ENCODE measurements around the gene KLHDC10.

The KLHDC10 gene, protein sequence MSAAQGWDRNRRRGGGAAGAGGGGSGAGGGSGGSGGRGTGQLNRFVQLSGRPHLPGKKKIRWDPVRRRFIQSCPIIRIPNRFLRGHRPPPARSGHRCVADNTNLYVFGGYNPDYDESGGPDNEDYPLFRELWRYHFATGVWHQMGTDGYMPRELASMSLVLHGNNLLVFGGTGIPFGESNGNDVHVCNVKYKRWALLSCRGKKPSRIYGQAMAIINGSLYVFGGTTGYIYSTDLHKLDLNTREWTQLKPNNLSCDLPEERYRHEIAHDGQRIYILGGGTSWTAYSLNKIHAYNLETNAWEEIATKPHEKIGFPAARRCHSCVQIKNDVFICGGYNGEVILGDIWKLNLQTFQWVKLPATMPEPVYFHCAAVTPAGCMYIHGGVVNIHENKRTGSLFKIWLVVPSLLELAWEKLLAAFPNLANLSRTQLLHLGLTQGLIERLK

DNA sequence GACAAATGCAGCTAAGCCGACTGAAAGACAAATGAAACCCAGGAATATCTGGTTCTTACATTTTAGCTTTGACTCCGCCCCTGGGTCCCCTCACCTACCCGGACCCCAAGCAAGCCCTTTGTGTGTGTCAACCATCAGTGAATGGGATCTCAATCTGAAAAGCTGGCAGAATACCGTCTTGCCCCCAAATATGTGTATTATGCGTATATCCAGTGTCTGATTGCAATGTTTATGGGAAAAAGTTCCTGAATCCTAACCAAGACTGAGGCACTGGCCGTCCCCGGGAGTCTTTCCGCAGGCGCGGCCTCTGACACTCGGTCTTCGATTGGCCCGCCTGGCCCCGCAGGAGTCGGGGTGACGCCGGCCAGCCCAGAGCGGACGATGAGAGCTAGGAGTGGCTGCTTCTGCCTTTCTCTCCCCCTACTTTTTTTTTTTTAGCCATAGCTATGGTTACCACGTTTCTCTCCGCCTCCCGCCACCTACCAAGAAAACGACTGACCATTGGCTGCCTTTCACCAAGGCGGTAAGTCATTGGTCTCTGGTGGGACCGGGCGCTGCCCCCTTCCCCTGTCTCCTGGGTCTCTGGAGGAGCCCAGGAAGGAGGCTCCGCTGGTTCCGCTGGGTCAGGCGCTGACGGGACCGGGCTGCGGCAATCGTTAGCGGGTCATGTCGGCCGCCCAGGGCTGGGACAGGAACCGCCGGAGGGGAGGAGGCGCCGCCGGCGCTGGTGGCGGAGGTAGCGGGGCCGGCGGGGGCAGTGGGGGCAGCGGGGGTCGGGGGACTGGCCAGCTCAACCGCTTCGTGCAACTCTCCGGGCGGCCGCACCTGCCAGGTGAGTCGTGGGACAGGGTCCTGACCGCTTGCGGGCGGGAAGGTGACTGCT lies at the start of gene KLHDC10:
KLHDC10 (plus strand) TSS at position 557 of the 883 bp plus-strand sequence; CDS start at position 667, 110 bp downstream.
- peak; percentile 92 for DNase-seq (ENCODE audit: extremely low read depth, insufficient read length)
- no peaks in the 10 kb centered on the region for H3K27me3 ChIP-seq (replicated peaks; ENCODE audit: control insufficient read depth, insufficient read depth, low read length)
- peak within 1 kb of the TSS; percentile 93 for H3K4me3 ChIP-seq (replicated peaks; ENCODE audit: low read depth, low read length)

DNA sequence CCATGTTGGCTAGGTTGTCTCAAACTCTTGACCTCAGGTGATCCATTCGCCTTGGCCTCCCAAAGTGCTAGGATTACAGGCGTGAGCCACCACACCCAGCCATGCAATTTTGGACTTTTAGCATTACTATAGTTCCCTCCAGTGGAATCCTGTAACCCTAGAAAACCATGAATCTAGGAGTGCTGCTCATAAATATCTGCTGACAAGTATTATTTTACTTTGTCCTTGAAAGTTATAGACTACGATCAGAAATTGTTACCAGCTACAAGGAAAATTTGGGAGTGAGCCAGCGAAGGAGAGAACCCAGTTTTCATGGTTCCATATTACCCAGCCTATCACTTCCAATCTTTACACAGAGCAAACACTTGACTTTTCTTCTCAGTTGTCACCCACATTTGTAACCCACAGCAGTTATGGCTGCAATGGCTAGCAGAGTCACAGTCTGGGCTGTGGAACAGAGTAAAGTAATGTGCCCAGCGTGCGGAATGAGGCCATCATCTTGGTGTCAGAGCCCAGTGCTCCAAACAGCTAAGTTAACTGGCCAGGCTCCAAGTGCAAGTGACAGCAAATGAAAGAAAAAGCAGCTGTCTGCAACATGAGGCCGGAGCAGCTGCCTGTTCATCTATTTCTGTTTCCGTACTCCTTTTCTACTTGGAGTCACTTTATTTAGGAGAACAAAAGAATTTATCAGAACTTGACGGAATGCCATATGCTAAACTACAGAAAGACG lies 49.1 kb upstream of the KLHDC10 start:
- Histone ChIP-seq H3K27me3 (replicated peaks; ENCODE audit: control insufficient read depth, insufficient read depth, low read length) (no peaks in the 10 kb centered on the region), H3K4me3 (replicated peaks; ENCODE audit: low read depth, low read length) (no peak overlapping the region), H3K36me3 (ENCODE audit: control insufficient read depth, insufficient read depth, low read length) (peaks cover 22% of the 10 kb centered on the region)
- TF ChIP-seq, protein P1, sequence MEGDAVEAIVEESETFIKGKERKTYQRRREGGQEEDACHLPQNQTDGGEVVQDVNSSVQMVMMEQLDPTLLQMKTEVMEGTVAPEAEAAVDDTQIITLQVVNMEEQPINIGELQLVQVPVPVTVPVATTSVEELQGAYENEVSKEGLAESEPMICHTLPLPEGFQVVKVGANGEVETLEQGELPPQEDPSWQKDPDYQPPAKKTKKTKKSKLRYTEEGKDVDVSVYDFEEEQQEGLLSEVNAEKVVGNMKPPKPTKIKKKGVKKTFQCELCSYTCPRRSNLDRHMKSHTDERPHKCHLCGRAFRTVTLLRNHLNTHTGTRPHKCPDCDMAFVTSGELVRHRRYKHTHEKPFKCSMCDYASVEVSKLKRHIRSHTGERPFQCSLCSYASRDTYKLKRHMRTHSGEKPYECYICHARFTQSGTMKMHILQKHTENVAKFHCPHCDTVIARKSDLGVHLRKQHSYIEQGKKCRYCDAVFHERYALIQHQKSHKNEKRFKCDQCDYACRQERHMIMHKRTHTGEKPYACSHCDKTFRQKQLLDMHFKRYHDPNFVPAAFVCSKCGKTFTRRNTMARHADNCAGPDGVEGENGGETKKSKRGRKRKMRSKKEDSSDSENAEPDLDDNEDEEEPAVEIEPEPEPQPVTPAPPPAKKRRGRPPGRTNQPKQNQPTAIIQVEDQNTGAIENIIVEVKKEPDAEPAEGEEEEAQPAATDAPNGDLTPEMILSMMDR (IDR thresholded peaks at IDR 0.05; ENCODE audit: insufficient read depth, low read length, poor library complexity, severe bottlenecking), result no peak
- DNase-seq (ENCODE audit: extremely low read depth, insufficient read length), result no peak

More for the DNA sequence above, at the start of gene KLHDC10:
- H3K36me3 ChIP-seq (ENCODE audit: control insufficient read depth, insufficient read depth, low read length), result no peaks in the 10 kb centered on the region
- TF ChIP-seq, protein P1 (IDR thresholded peaks at IDR 0.05; ENCODE audit: insufficient read depth, low read length, poor library complexity, severe bottlenecking), result no peak

DNA sequence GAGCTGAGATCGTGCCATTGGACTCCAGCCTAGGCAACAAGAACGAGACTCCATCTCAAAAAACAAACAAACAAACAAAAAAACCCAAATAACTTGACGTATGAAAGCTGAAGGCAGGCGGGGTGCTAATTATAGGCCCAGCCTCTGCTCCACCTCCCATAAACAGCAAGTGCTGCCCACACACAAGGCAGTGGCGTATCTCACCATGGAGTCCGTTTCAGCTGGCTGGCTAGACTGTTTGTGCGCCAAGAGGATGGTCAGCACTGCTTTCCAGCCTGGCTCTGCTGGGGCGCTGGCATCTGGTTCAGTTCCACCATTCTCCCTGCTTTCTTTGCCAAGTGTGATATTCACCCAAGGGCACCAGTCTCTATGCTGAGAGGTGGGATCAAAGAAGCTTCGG lies 48.2 kb upstream of the KLHDC10 start:
- TF ChIP-seq, protein P1 (IDR thresholded peaks at IDR 0.05; ENCODE audit: insufficient read depth, low read length, poor library complexity, severe bottlenecking), result no peak
- no peak overlapping the region for H3K4me3 ChIP-seq (replicated peaks; ENCODE audit: low read depth, low read length)
- peaks cover 22% of the 10 kb centered on the region for H3K36me3 ChIP-seq (ENCODE audit: control insufficient read depth, insufficient read depth, low read length)
- DNase-seq (ENCODE audit: extremely low read depth, insufficient read length), result no peak
- H3K27me3 ChIP-seq (replicated peaks; ENCODE audit: control insufficient read depth, insufficient read depth, low read length), result no peaks in the 10 kb centered on the region

DNA sequence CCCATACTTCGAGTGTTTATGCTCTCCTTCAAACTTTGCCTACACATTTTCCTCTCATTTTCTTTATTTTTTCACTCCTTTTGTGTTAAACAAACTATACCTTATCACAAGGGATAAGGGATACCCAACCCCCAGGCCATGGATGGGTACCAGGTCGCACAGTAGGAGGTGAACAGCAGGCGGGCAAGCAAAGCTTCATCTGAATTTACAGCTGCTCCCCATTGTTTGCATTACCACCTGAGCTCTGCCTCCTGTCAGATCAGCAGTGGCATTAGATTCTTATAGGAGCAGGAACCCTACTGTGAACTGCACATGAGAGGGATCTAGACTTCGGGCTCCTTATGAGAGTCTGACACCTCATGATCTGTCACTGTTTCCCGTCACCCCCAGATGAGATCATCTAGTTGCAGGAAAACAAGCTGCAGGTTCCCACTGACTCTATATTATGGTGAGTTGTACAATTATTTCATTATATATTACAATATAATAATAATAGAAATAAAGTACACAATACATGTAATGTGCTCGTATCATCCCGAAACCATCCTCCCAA lies 47.6 kb upstream of the KLHDC10 start:
- no peak overlapping the region for H3K4me3 ChIP-seq (replicated peaks; ENCODE audit: low read depth, low read length)
- no peaks in the 10 kb centered on the region for H3K27me3 ChIP-seq (replicated peaks; ENCODE audit: control insufficient read depth, insufficient read depth, low read length)
- H3K36me3 ChIP-seq (ENCODE audit: control insufficient read depth, insufficient read depth, low read length), result peaks cover 22% of the 10 kb centered on the region
- DNase-seq (ENCODE audit: extremely low read depth, insufficient read length), result no peak
- TF ChIP-seq, protein P1 (IDR thresholded peaks at IDR 0.05; ENCODE audit: insufficient read depth, low read length, poor library complexity, severe bottlenecking), result no peak

DNA sequence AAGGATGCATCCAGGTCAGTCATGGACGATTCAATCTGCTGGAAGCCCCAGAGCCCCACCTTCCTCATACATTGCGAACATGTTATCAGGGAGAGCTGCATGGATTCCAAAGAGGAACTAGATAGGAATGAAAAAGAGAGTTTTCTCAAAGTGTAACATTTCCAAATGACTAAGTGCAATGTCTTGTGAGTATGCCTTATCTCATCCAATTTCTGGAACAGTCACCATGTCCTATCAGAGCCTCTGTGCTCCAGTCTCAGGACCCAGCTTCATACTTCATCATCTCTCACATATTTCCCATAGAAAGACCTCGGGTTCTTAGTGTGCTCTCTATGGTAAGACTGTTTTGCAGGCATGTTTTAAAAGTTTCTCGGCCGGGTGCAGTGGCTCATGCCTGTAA lies 45.9 kb upstream of the KLHDC10 start:
- no peaks in the 10 kb centered on the region for H3K27me3 ChIP-seq (replicated peaks; ENCODE audit: control insufficient read depth, insufficient read depth, low read length)
- no peak for DNase-seq (ENCODE audit: extremely low read depth, insufficient read length)
- no peak overlapping the region for H3K4me3 ChIP-seq (replicated peaks; ENCODE audit: low read depth, low read length)
- peaks cover 22% of the 10 kb centered on the region for H3K36me3 ChIP-seq (ENCODE audit: control insufficient read depth, insufficient read depth, low read length)
- TF ChIP-seq, protein P1 (IDR thresholded peaks at IDR 0.05; ENCODE audit: insufficient read depth, low read length, poor library complexity, severe bottlenecking), result no peak

All from GM06990 (cell line).